CD4-positive, alpha-beta T cell treated with Interferon gamma for 1 hour (primary cell): Measurements from ENCODE around the gene RALGDS.

Experiments
- DNase-seq: peaks from one replicate; pipeline ENCODE4 v3.0.0-alpha.2; 2020

RALGDS gene

DNA sequence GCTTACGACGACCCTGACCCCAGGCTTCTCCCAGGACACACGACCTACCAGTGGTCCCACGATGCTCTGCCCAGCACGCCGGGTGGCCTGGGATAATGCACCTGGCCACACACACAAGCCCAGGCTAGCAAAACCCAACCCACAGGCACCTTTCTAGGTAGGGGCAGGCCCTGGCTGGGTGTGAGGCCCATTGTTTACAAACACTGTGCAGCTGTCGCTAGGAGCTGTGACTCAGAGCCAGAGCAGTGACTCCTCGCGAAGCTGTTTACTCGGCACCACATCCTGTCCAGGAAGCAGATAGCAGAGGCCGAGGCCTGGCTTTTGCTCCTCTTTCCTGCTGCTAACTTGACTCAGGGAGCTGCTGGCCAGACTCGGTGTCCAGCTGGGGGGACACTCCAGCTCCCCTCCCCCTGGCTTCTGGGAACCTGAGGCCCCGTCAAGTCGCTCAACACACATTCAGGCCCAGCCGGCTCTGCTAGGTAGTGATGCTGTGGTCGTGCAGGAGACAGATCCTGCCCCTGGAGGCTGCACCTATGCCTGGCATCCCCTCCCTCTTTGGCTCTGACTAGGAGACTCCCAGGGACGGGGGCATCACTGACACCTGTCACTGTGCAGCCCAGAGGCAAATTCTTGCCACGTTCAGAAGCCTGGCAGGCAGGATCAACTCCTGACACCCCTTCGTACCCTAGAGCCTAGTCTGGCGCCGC is 12.8 kb upstream of the RALGDS start:
- peak; percentile 93 for DNase-seq

GRCh38 chr9:133132174-133132573 is 11.1 kb upstream of the RALGDS start:
- no peak for DNase-seq

DNA sequence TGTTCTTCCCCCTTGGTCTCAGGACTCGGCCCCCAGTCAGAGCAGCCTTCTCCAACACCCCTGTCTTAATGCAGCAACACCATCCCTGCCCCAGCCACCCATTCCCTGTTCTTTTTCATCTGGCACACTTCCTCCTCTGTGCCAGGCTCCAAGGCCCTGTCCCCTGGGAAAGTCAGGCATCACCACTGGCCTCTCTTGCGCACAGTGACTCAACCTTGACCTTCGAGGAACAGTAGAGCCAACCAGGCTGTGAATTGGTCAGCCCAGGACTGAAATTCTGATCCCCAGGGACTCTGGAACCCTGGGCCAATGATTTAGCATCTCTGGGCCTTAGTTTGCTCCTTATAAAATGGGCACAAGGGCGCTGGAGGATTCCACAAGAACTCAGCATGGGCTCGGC is 10.5 kb upstream of the RALGDS start:
- DNase-seq = no peak

GRCh38 chr9:133130685-133131244 is 9.7 kb upstream of the RALGDS start:
- DNase-seq = peak; percentile 75

DNA sequence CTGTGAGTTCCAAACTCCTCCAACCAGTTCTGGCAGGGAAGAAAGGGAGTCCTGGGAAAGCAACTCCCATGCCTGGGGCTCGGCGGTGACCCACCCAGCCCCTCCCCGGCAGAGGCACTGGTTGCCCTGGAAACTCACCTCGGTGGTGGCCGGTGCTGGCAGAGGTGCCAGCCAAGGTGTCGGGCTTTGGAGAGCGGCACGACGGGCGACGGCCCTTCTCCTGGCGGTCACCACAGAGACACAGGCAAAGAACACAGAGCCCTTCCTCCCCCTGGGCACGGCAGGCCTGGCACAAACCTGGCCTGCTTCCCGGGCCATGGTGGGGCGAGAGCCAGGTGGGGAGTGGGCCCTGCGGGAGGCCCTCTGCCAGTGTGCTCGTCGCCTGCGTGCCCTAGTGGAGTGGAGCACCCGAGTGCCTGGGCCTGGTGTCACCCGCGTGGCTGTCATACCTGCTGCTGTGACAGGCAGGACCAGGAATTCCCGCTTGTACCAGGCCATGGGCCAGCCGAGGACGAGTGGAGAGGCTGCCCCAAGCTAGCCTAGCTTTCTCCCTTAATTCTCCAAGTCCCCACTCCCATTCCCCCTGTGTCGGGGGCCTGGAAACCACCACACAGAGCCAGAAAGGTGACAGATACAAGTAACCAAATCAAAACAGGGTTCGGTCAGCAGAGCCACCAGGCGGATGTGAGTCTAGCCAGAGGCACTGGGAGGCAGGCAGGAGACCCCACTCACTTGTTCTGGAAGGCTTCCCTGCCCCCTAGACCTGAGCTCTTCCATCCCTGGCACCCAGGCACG is 8.2 kb upstream of the RALGDS start:
- peak; percentile 64 for DNase-seq

DNA sequence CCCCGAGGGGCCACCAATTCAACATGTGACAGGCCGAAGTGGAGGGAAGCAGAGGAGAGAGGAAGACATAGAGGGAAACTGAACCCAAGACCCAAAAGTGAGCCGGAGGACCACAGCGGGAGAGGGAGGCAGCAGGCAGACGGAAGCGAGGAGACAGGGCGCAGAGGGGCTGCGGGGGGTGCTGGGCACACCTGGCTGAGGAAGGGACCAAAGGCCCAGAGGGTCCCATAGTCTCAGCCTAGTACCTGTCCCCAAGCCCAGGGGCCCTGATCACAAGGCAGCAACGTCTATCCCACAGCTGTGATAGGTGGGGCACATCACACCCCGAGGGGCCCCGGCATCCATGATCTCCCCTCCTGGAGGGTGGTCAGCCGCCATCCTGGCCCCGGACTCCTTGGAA is 7.1 kb upstream of the RALGDS start:
- DNase-seq = no peak

DNA sequence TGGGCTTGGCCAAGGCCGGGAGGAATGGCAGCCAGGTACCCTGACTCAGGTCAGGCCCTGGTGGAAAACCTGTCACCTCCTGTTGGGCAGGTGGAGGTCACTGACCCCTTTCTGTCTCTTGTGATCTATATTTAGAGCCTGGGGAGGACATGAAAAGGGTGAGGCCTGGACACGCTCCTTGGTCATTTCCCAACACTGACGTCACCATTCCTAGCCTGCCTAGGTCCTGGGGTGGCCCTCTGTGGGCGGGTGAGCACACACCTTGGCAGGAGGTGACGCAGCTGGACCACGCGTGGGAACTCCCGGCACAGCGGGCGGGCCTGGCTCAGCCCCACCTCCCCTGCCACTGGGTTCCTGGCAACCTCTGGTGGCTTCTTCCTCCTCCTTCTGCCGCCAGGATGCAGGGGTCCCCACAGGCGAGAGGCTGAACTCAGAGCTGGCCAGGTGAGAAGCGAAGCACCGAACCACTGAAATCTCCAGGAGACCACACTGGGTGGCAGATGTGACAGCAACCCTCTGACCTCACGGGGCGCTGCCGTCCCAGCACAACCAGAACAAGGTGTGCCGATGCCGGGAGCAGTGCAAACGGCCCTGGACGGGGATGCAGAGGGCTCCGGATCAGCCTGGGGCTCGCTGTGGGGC is 6.4 kb upstream of the RALGDS start:
- DNase-seq = peak; percentile 84

- DNase-seq = no peak
Measured at GRCh38 chr9:133126697-133127339, 5.8 kb upstream of the RALGDS start.

DNA sequence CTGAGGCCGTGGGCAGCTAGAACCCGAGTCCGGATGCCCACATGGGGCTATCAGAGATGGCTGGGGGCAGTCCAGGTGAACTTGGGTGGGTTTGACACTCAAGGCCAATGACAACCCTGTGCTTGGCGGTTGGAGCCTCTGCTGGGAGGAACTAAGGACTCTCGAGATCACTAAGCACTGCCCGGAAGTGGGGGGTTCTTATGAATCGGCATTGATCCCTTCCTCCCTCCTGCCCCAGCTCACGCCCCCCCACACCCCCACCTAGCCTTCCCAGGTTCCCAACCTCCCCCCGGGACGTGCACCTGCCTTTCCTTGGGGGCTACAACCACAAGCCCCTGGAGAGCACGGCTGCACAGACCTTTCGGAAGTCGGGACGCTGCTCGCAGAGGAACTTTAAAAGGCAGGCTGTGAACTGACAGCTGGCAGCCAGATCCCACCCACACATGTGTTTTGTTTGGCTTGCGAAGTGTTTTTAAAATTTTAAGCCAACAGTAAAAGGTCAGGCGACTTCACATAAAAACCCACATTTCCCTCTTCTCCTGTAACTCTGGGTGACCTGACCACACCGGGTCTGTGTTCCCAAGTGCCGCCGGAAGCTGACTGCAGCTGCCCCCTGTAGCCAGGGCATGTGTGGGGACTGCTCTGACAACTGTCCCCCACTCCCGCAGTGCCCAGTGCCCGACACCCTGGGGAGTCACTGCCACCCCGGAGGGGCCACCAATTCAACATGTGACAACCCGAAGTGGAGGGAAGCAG is 5.1 kb upstream of the RALGDS start:
- peak; percentile 41 for DNase-seq

DNA sequence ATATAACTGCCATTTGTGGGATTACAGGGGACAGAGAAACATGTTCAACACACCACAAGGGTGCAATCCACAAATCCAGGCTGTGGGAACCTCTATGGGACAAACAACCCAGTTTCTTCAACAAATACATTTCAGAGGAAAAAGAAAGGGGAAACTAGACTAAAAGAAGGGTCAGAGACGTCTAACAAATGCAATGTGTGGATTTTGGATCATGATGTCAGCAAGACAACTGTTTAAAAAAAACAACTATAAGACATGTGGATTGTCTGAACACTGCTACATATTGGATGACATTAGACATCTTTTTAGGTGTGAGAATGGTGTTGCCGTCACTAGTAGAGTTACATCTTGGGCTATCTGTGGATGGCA is 3.9 kb upstream of the RALGDS start:
- DNase-seq = no peak

GRCh38 chr9:133124123-133124906 is 3.3 kb upstream of the RALGDS start:
- DNase-seq = no peak

GRCh38 chr9:133122935-133123611 is 2.0 kb upstream of the RALGDS start:
- DNase-seq = no peak

GRCh38 chr9:133122605-133122934 is 1.5 kb upstream of the RALGDS start:
- no peak for DNase-seq

DNA sequence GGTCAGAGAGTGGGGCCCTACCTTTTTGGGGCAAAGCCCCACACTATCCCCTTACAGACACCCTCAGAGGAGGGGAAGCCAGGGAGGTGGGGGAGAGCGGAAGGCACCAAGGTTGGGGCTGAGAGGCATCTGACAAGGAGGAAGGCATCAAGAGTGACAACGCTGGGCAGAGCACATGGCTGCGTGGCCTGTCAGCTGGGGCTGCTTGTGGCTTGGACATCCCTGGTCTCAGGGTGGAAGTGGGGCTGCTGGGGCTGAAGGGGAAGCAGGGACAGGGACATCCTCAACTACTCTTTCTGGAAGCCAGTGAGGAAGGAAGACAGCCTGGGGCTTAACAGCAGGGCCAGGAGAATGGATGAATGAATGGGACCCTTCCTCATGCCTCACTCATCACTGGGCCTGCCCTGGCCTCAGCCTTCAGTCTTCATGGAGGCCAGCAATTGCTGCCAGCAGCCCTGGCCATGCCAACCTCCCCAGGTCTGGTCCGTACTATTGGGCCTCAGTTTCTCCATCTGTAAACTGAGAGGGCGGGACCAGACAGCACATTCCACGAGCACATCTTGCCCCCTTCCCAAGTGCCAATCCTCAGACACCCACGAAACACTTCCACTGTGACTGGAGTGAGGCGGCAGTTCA is 993 bp upstream of the RALGDS start:
- DNase-seq = peak; percentile 55

DNA sequence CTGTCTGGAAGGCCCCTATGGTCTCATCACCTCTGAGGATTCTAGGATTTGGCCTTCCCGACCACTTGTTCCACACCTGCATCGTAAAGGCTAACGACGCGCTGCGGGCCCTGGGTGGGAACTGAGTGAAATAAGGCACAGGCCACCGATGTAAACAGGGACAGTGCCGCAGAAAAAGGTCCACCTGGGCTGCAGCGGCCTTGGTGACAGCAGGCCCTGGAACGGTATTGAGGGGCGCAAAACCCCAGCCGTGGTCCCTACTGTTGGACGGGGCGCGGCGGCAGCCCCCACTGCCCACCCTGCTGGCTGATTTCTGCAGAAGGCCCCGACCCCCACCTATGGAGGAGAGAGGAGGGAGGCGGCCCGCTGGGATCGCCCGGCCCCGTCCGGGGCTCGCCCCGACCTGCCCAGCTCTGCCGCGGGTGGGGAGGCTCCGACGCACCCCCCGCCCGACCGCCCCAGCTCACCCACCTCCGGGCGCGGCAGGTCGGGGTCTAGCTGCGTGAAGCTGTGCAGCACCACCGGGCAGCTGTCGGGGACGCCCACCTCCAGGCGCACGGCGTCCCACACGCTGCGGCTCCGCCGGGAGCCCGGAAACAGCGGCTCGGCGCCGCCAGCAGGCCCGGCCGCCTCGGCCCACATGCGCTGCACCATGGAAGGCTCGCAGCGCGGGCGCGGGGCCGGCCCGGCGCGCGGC is 391 bp downstream of the RALGDS start:
- DNase-seq = no peak

DNA sequence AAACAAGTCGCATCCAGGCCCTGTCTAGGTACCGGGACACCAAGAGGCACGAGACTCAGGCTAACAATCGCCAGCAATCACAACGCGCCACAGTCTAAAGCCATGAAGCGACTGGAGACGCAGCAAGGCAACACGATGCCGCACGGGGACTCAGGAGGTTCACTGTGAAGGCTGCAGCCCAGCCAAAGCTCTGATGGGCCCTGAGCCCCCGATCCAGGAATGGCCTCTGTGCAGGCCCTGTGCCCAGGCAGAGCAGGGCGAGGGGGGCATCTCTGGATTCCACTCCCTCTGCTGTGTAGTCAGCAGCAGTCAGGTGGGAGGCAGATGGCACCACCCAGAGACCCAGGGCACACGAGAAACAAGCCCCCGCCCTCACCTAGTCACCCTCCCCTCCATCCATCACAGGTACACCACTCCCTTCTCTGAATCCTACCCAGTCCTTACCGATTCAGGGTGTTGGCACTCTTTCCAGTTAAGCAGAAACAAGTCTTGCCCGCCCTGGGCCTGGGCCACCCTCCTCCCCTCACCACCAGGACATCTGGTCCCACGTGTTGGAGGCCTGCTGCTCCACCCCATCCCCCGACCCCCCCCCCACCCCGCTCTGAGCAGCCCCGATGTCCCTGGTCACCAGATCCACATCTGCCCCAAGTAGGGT is 1.1 kb downstream of the RALGDS start:
- DNase-seq = no peak

DNA sequence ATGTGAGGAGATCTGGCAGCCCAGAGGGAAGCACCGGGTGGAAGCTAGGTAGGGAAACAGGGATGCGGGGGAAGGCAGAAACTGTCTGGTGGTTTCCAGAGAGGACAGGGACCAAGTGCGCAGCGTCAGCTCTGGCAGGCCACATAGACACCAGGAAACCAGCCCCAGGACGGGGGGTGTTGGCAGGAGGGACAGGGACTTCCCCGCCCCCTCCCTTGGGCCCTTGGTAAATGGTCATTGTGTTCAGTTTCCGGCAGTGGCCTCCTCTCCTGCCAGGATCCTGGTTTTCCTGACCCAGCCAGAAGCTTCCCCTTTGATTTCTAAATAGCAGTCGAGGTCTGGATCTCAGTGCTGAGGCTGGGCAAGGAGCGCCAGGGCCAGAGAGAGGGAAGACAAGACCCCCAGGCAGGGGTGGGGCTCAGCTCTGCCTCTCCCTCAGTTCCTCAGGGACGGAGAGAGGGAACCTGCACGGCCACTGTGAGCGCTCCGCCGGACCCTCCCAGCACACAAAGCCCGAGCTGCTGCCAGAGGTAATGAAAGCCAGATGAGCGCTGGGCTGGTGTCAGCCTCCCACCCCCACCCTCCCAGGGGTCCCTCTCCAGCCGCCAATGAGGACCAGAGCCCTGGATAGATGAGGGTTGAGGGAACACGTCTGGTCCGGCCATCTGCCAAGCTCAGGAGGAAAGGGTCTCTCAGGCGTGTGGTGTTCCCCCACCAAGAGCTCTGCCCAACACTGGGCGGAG is 1.8 kb downstream of the RALGDS start:
- no peak for DNase-seq

GRCh38 chr9:133118568-133118967 is 2.5 kb downstream of the RALGDS start:
- no peak for DNase-seq

DNA sequence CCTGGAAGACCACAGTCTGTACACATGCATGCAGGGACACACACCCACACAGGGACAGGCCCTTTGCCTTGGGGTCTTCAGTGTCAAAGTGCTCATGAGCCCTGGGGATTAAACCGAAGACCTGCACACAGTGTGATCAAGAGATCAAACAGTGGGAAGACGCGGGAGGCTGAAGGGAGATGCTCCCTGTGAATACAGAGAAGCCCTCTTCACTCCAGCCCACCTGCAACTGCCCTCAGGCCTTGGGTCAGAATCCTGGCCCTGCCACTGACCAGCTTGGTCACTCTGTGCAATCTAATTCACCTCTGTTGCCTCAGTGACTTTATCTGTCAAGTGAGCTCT is 2.9 kb downstream of the RALGDS start:
- no peak for DNase-seq
